GM21515 (cell line): ENCODE results near the gene GPR146.

Experiments
- ATAC-seq: cut with Tn5 transposase; IDR thresholded peaks from one replicate; pipeline ENCODE4 v1.9.1; 2021; ENCODE audit not compliant: unreplicated experiment

The GPR146 gene

DNA sequence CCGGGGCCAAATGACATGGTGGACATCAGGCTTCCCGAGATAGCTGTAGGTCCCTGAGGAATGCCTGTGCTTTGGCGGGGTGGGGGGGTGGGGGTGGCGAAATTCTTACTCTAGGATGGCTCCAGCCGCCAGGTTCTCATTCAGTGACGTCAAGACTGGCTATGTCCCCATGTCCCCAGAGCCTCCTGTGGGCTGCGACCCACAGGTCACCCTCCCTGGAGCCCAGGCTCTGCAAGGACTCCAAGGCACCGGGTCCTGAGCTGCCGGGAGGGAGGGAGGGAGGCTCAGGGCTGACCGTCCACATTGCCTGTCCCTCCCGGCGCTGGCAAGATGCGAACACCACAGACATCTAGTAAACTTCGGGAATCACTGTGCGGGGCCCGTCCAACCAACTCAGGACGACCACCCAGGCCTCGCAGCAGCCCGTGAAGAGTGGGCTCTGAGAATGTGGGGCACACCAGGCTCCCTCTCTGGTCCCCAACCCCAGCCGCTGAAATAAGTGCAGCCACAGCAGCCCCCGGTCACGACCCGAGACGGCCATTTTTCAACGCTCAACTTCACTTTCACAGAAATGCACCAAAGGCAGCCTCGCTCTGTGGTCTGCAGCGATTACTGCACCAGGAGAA, 12.6 kb downstream of the GPR146 start:
- no peak for ATAC-seq

GRCh38 chr7:1057416-1058291, 13.3 kb downstream of the GPR146 start:
- no peak for ATAC-seq

DNA sequence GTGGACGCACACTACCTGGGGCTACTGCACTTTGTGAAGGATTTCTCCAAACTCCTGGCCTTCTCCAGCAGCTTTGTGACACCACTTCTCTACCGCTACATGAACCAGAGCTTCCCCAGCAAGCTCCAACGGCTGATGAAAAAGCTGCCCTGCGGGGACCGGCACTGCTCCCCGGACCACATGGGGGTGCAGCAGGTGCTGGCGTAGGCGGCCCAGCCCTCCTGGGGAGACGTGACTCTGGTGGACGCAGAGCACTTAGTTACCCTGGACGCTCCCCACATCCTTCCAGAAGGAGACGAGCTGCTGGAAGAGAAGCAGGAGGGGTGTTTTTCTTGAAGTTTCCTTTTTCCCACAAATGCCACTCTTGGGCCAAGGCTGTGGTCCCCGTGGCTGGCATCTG, 14.0 kb downstream of the GPR146 start:
- ATAC-seq = no peak

DNA sequence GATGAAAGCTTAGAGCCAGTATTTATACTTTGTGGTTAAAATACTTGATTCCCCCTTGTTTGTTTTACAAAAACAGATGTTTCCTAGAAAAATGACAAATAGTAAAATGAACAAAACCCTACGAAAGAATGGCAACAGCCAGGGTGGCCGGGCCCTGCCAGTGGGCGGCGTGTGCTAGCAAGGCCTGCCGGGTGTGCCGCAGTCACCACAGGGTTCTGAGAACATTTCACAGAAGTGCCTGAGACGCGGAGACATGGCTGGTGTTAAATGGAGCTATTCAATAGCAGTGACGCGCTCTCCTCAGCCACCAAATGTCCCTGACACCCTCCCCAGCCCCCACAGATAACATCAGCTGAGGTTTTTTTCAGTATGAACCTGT, 14.5 kb downstream of the GPR146 start:
- ATAC-seq = no peak

- no peak for ATAC-seq
Observed at GRCh38 chr7:1059200-1060091, 15.1 kb downstream of the GPR146 start.

- ATAC-seq = no peak
Observed at GRCh38 chr7:1060315-1061072, 16.1 kb downstream of the GPR146 start.

GRCh38 chr7:1061180-1061579, 16.8 kb downstream of the GPR146 start:
- no peak for ATAC-seq

- ATAC-seq = peak; percentile 58
Observed at GRCh38 chr7:1062296-1063294, 18.2 kb downstream of the GPR146 start.

DNA sequence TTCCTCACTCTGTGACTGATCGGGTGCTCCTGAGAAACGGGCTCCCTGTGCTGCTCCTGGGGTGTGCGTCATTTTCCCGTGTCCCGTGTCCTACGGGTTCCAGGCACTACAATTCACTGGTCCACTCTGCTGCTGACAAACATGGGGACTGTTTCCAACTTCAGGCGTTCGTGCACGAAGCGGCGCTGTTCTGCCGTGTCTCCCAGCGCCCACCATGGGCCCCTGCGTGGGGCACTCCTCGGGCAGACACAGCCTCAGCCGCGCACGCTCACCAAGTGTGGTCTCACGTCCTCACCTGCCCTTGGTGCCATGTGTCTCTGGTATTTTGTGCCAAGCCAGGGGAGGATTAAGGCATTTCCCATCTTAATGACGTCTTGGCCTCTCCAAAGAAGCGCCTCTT, 19.0 kb downstream of the GPR146 start:
- ATAC-seq = no peak

DNA sequence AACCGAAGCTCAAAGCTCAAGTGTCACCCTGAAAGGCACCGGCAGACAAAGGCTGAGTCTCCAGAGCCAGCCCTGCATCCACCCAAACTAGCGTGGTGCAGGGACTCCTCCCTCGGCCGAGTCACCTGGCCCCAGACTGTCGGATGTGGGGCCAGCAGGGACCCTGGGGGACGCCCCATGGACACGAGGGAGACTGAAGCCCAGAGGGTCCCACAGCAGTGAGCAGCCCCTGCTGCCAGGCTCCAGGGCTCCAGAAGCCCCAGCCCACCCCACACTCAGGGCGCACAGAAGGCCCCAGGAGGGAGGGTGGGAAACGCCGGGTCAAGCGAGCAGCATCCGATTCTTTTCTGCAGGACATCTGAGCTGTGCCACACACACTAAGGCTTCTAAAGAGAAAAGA, 20.2 kb downstream of the GPR146 start:
- ATAC-seq = no peak

GRCh38 chr7:1065263-1065584, 20.9 kb downstream of the GPR146 start:
- ATAC-seq = no peak

DNA sequence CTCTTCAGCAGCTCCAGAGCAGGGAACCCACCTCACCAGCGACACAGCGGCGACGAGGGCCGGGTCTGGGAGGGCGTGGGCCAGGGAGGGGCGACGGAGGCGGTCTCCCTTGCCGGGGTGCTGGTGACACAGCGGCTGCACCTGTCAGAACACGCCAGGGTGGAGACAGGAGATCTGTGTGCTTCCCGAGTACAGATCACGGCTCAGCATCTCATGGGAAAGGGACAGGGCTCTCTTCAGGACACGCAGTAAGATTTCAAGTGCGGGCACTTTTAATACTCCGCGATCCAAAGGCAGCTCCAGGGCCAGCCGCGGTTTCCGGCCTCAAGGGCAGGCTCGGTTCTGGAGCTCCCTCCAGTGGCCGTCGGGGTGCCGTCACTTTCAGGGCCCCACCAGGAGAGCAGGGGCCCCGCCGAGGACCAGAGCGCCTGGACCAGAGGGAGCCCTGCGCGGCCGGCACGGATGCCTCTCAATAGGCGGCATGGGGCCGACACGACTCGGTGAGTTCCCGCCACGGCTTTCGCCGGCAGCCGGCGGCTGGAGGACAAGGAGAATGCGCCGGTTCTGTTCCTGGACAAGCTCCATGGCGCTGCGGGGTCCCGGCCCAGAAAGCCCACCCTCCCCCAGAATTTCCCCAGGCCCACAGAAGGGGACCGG, 21.4 kb downstream of the GPR146 start:
- ATAC-seq = peak; percentile 61

DNA sequence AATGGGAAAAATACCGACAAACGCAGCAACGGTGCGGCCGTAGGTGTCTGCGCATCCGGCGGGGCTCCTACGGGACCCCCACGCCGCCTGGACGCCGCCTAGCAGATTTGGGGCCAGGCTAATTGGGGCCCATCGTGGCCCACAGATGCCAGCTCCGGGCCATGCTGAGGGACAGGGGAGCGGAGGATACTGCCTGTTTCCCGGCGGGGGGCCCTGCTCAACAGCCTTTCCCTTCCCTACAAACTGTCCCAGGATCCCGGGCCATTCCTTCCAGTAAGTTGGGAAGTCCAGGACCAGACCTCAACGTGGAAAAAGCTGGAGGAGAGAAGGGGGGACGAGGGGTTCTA, 21.9 kb downstream of the GPR146 start:
- ATAC-seq = no peak

GRCh38 chr7:1068013-1068412, 23.7 kb downstream of the GPR146 start:
- no peak for ATAC-seq

DNA sequence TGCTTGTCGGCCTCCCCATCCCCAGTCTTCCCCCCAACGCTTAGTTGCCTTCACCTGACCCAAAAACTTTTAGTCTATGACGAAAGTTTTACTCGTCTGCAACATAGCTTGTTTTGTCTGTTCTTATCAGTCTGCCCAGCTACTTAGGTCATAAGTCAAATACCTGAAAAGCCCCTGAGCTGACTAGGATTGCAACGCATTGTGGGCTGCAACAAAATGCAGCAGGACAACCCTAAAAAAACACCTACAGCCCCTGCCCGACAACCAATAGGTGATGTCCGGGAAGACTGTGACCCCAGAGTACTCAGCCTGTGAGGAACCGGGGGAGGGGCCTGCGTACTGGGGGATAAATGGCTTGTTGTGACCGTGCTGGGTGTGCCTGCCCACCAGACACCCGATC, 24.3 kb downstream of the GPR146 start:
- ATAC-seq = no peak

DNA sequence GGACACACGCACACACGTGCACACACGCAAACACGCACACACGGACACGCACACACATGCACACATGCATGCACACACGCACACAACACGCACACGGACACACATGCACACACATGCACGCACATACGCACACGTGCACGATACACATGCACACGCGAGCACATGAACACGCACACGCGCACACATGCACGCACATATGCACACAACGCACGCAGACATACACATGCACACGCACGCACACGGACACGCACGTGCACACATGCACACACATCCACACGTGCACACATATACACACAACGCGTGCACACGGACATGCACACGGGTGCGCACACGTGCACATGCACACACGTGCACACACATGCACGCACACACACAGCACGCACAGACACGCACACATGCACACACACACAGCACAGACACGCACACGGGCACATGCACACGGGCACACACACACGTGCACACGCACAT, 26.2 kb downstream of the GPR146 start:
- ATAC-seq = no peak

DNA sequence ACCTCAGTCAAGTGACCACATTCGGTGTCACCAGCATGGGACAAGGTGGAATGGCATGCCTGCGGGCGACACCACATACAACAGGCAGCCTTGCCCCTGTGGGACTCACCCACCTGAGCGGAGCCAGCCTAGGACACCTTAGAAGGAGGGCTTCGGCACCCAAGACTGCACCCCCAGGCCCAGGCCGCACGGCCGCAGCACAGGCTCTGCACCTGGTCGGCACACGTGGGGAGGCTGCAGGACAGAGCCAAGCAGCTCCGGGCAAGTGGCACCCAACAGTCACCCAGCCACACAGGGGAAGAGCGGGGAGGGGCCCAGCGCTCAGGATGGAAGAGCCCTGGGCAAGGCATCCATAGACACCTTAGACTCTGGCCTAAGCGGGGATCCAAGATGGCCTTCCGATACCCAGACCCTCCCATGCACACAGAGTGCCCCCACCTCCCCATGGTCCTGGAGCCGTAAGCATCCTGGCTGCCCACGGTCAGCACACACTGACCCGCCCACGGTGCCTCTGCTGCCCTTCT, 27.4 kb downstream of the GPR146 start:
- ATAC-seq = no peak

DNA sequence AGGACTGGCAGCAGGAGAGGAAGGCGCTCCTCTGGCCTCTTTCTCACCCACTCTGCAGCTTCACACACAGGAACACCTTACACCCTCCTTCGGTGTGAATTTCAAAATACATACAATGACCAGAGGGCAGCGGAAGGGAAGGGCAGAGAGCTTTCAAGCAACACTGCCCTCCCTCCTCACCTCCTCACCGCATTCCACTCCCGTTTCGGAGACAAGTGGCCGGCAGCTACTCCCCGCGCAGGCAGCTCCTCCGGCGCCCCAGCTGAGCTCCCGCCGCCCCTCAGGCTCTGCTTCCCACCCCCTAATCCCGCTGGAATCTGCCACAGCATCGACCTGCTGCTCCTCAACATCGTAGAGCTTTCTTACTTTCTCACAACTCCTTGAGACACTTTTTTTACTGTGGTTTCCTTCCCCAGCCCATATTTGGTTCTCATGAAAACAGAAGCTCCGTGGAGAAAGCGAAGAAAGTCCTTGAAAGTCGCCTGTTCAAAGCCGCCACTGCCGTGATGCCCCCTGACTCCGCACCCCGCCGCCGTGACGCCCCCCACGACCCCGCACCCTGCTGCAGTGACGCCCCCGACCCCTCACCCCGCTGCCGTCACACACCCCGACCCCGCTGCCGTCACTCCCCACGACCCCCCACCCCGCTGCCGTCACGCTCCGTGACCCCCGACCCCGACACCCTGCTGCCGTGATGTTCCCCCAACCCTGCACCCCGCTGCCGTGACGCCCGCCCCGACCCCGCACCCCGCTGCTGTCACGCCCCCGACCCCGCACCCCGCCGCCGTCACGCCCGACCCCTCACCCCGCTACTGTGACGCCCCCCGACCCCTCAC, 29.0 kb downstream of the GPR146 start:
- no peak for ATAC-seq
